Omental fat pad (tissue), 4 donors: Measurements from ENCODE around the gene GLP2R. TPM values are rescaled to one million over a fixed set of nuclear protein-coding genes. Genes with fewer than 3 reads are reported as not detected.

Experiments used
- ATAC-seq: fragments of 150-250 bp; one replicate; pipeline ENCODE4 v1.9.1; 2016; ENCODE audit warnings: mild to moderate bottlenecking, moderate library complexity; ENCODE audit not compliant: low FRiP score
- DNase-seq: peaks from one replicate; pipeline ENCODE4 v3.0.0-alpha.2; 2019; ENCODE audit warnings: low spot score
- total RNA-seq, 4 donors: library from RNA; depleted of rRNA; stranded (reverse); fragments of >200 nt; gene quantifications; one replicate each; pipeline ENCODE4 v1.1.0, GENCODE V29; 2016
- TF ChIP-seq, protein P1 (sequence below), 3 donors: fragments of 450-650 bp; IDR thresholded peaks; one replicate each; pipeline ENCODE4 v1.5.1; 2016 to 2017; ENCODE audit warnings: antibody characterized with exemption in 3 of 3, mild to moderate bottlenecking in 3 of 3, moderate library complexity in 2 of 3

Gene GLP2R
- total RNA-seq, 4 donors from 2014 or later: 11.2 to 33.0 (median 21.3) TPM

DNA sequence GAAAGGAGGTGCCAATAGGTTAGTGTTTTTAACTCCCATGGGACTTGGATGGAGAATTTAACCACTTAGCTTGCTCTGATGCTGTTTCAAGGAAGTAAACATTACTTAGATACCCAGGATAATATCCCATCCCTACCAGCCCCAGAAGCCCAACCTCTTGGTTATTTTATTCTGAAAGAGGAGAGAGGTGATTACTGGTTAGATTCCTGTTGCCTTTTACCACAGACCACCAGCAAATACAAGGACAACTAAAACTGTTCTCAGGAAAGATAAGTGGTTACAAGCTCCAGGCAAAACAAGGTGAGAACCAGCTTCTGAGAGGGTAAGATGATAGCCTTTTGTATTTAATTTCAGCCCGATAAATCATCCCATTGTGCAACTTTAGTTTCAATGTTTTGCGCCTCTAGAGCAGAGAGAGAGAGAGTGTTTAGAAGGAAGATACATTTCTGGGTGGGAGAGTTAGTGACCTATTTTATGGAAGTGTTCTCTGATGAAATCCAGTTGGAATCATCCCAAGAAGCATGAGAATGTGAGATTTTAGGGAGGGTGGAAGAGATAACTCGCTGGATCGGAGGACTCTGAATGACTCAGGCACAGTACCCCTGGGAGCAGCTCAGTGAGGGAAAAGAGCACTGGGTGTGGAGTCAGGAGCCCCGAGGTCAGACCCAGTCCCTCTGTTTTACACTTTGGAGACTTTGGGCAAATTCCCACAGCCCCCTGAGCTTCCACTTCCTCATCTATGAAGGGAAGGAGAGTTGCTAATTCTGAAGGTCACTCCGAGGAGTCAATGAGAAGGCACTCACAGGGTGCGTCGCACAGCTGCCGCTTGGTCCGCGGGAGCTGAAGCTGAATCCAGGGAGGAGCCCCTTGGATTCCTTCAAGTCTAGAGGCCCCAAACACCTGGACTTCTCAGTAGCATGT lies 12.1 kb downstream of the GLP2R start:
- peak; percentile 31 for DNase-seq
- peak; percentile 93 for ATAC-seq
- TF ChIP-seq, protein P1, sequence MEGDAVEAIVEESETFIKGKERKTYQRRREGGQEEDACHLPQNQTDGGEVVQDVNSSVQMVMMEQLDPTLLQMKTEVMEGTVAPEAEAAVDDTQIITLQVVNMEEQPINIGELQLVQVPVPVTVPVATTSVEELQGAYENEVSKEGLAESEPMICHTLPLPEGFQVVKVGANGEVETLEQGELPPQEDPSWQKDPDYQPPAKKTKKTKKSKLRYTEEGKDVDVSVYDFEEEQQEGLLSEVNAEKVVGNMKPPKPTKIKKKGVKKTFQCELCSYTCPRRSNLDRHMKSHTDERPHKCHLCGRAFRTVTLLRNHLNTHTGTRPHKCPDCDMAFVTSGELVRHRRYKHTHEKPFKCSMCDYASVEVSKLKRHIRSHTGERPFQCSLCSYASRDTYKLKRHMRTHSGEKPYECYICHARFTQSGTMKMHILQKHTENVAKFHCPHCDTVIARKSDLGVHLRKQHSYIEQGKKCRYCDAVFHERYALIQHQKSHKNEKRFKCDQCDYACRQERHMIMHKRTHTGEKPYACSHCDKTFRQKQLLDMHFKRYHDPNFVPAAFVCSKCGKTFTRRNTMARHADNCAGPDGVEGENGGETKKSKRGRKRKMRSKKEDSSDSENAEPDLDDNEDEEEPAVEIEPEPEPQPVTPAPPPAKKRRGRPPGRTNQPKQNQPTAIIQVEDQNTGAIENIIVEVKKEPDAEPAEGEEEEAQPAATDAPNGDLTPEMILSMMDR (IDR thresholded peaks at IDR 0.05): no peak

DNA sequence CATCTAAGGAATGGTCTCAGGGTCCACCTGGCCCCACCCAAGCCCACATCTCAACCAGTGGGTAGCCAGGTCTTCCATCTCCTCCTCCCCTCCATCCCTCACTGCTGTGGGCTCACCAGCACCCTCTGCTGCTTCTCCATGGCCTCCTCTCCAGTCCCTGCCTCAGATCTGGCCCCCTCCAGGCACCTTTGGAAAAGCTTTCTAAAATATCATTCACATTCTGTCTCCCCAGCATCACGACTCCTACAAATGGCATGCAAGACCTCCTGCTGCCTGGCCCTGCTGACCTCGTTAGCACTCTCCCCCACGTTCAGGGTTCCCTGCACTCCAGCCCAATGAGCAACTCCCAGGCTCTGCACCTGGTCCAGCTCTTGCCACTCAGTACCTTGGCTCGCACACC lies 13.7 kb downstream of the GLP2R start:
- DNase-seq: no peak
- no peak for ATAC-seq
- TF ChIP-seq, protein P1 (IDR thresholded peaks at IDR 0.05): no peak

DNA sequence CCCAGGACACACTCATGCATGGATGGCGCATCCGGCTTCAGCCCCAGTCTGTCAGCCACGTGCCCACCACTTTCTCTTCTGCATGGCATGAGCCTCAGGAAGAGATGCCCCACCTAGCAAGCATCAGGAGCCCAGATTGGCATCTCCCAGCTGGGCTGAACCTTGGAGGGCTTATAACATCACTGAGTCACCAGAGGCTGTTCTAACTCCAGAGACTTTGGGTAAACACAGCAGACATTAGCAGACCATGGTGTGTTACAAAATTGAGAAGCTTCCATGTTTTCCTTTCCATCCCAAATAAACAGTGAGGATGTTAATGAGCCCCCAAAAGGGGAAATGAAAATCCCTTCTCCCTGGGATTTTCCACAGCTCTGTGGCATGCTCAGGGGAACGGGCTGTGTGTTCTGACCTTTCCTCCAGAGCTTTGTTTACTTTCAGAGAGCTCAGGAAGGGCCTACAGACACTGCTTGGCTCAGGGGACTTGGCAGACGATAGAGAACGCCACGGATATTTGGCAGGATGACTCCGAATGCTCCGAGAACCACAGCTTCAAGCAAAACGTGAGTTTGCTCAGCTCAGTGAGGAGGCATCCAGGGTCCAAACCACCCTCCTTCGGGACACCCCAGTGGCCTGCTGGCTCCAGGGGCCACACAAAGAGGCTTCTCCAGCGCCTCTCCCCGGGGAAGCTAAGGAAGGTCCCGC lies 16.5 kb downstream of the GLP2R start:
- DNase-seq (no peak), ATAC-seq (no peak)
- TF ChIP-seq, protein P1 (IDR thresholded peaks at IDR 0.05): no peak

DNA sequence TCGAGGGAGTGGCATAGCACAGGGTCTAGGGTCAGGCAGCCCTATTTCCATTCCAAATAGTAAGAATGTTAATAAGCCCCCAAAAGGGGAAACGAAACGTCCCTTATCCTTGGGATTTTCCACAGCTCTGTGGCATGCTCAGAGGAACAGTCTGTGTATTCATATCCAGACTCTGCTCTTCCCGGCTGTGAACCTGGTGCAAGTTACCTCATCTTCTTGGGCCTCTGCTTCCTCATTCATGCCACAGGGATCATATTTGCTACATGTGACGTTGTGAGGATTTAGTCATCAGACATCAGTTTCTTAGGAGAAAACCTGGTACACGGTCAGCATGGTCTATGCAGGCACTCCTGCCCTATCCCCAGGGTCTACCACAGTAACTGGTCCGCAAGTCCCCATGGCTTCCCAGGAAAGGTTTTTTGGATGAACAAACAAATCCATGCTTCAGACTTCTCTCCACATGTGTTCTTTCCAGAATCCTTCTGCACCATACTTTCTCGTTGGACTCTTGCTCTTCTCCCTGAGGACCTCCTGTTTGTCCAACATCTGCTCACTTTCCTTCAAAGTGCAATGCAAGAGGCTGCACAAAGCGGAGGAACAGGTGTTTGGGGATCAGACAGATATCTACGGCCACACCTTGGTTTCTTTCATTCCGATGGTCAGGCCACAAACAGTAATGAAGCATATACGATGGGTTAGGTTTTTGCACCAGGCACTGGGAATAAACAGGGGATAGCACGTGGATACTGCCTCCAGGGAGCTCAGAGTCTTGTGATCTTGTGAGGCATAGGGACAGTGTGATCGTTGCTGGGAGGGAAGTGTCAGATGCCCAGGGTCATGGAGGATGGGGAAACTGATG lies 17.7 kb downstream of the GLP2R start:
- DNase-seq: no peak
- TF ChIP-seq, protein P1 (IDR thresholded peaks at IDR 0.05): no peak
- no peak for ATAC-seq

DNA sequence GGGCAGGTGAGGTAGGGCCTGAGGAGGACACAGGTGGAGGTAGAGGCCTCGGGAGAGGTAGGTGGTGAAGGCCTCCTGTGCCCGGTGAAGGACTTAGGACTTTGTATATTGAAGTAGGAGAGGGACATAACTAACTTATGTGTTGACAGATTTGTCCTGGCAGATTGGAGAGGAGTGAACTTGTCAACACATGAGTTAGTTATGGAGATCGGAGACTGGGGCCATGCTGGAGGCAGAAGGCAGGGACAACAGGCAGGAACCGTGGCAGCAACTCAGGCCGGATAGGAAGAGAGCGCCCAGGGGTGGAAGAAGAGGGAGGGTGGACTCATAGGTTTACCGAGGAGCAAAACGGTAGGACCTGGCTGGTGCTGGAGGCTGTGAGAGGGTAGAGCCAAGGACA lies 18.4 kb downstream of the GLP2R start:
- ATAC-seq: no peak
- TF ChIP-seq, protein P1 (IDR thresholded peaks at IDR 0.05): no peak

DNA sequence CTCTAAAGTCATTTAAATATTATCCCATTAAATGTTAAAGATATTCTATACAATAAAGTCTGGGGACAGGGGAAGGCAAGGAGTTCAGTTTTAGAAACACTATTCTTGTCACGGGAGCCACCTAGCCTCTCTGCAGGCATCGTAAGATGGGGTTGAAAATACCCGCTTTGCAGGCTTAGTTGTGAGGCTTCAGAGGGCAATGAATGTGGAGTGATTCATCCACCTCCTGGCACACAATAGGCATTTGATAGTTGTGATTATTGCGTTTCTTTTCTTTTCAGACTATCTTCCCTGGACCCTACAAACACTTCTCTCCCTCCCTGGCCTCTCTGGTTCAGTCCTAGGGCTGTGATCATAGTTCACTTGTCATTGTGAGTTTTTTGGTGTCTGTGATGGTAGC lies 19.6 kb downstream of the GLP2R start:
- ATAC-seq (no peak), DNase-seq (no peak)
- TF ChIP-seq, protein P1 (IDR thresholded peaks at IDR 0.05): no peak

More for the DNA sequence above, 18.4 kb downstream of the GLP2R start:
- DNase-seq: no peak
